Right renal pelvis (tissue), 4 donors: ENCODE data around the gene ITK. TPM values are rescaled to one million over a fixed set of nuclear protein-coding genes. Genes with fewer than 3 reads are reported as not detected.
"Not testable (repeated sequence)": the region's sequence is repeated elsewhere in the genome, so short reads cannot be mapped to it uniquely, and the experiment has no call there.

ENCODE experiments used
- DNase-seq, 4 donors: peaks; one replicate each; pipeline ENCODE4 v3.0.0-alpha.2; 2013; ENCODE audit warnings: low read depth in 4 of 4, low spot score in 3 of 4, missing footprints in 1 of 4
- polyA plus RNA-seq, 4 donors: library from polyadenylated mRNA; unstranded; fragments of 120-200 nt; gene quantifications; one replicate each; pipeline ENCODE4 v1.2.1, GENCODE V29; 2013; ENCODE audit not compliant: insufficient read length in 4 of 4

The ITK gene
- polyA plus RNA-seq, 4 donors = 0.20 to 0.47 (median 0.44) TPM

DNA sequence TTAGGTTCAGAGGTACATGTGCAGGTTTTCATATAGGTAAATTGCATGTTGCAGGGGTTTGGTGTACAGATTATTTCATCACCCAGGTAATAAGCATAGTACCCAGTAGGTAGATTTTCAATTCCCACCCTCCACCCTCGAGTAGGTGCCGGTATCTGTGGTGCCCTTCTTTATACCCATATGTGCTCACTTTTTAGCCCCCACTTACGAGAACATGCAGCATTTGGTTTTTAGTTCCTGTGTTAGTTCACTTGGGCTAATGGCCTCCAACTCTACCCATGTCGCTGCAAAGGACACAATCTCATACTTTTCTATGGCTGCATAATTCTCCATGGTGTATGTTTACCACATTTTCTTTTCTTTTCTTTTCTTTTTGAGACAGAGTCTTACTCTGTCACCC lies 21.2 kb downstream of the ITK start:
- no peak for DNase-seq

DNA sequence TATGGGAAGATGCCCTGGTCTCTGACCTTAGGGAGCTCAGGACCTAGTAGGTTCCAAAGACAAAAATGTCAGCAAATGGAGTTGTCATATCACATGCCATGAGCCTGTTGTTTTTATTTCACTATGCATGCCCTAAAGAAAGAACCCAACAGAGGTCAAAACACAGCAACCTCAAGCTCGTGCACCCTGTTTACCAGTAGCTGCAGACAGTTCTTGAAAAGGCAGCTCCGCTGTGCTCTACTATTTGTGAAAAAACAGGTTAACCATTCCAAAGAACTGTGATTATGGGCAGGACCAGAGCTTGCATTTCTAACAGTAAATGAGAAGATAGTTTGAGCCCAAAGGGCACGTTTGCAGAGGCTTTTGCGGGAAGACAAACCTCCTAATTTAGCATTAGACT lies 22.8 kb downstream of the ITK start:
- no peak for DNase-seq

DNA sequence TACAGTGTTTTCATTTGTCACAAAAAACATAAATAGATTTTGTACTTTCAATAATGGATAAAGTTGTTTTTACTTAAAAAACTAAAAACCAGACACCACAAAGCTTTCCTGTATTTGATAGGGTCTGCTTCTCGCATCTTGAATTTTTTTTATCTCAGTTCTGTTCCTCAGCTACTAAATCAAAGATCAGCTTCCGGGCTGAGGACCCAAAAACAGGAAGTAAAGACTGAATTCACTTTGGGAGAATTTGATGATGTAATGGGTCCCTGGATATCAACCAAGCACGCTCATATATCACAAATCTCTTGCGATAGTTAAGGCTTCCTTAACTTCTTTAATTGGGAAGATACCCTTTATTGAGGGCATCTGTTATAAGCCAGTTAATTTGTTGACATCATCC lies 24.1 kb downstream of the ITK start:
- no peak for DNase-seq

DNA sequence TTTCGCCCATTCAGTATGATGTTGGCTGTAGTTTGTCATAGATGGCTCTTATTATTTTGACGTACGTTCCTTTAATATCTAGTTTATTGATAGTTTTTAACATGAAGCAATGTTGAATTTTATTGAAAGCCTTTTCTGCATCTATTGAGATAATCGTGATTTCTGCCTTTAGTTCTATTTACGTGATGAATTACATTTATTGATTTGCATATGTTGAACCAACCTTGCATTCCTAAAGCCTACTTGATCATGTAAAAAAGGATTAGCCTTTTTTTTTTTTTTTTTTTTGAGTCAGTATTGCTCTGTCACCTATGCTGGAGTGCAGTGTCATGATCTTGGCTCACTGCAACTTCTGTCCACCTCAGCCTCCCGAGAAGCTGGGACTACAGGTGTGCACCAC lies 25.1 kb downstream of the ITK start:
- no peak for DNase-seq

DNA sequence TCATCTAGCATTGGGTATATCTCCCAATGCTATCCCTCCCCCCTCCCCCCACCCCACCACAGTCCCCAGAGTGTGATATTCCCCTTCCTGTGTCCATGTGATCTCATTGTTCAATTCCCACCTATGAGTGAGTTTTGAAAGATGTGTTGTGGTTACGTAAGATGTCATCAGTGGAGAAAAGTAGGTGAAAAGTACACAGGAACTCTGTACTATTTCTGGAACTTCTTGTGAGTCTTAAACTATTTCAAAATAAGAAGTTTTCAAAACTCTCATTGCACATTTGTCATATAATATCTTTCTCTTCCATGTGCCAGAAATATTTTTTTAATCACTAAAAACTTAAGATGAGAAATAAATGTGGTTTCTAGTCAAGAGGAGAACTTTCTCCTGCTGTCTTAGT lies 30.0 kb downstream of the ITK start:
- not testable (repeated sequence) for DNase-seq

DNA sequence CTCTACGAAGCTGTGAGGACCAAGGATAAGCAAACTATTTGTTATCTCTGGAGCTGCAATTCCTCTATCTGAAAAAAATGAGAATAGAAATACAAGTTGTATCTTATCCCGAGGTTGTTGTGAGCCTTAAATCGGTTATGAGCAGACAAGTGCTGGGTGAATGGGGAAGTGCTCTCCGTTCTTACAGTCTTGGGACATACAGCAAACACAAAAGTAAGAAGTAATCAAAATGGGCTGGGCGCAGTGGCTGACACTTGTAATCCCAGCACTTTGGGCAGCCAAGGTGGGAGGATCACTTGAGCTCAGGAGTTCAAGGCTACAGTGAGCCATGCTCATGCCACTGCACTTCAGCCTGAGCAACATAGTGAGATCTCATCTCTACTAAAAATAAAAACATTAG lies 31.7 kb downstream of the ITK start:
- no peak for DNase-seq

DNA sequence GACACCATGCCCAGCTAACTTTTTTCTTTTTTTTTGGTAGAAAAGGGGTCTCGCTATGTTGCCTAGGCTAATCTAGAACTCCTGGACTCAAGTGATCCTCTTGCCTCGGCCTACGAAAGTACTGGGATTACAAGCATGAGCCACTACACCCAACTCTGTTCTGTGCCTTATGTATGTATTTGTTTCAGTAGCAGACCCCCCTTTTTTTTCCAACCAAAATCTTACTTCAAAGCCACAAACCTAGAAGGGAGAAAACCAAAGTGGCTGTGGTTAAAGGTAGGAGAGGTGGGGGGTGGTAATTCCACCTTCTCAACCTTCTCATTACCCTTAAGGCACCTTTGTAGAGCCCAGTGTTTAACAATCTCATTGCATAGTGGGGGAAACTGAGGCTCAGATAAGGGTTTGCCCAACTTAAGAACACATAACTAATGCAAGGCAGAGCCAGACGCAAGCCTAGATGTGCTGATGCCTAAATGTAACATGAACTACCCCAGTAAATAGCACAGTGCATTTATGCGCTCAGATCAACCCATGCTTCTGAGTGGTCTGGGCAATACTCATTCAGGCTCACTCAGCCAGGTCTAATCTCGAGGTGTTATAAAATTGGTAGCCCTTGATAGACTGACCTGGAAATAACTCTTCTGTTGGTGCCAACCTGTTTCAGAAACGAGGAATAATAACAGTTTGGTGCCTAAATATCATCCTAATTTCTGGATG lies 33.0 kb downstream of the ITK start:
- no peak for DNase-seq

DNA sequence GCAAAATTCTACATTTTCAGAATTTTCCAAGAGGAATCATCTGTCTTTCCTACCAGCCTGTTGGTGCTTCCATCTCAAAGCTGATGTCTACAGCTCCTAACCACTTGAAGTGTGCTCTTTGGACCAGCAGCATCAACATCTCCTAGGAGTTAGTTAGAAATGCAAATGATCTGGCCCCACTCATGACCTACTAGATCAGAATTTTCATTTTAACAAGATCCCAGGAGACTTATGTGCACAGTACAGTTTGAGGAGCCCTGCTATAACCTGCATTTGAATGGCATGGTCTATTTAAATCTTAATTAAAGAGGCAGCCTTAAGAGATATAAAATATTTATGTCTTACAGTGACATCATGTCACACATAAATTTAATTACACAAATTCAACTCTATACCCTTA lies 33.8 kb downstream of the ITK start:
- no peak for DNase-seq

DNA sequence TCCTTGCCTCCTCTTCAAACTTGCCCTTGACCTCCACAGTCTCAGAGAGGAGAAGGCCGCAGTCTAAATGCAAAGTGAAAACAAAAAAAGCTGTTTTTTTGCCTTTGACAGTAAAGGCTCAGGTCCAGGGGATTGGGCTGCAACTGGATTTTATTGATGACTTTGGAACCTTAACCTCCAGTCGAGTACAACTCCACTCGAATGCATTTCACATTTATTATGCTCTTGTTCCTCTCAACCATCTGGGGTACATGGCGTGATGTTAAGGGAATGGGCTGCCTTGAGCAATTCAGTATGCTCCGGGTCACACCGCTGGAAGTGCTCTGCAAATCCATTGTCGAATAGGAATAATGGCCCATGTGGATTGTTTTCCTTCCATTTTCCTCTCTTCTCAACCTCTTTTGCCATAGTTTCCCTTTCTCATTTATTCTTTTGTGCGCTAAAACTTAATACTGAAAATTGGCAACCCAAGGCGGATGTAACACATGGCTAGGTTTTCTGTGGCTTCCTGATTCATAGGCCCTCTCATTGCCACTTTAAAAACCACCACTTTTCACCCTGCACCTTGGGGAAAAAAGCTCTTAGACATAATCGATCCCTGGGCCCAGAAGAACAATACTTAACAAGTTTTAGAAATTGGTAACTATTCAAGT lies 34.3 kb downstream of the ITK start:
- peak in 1 of 4 donors; percentile 4 for DNase-seq

DNA sequence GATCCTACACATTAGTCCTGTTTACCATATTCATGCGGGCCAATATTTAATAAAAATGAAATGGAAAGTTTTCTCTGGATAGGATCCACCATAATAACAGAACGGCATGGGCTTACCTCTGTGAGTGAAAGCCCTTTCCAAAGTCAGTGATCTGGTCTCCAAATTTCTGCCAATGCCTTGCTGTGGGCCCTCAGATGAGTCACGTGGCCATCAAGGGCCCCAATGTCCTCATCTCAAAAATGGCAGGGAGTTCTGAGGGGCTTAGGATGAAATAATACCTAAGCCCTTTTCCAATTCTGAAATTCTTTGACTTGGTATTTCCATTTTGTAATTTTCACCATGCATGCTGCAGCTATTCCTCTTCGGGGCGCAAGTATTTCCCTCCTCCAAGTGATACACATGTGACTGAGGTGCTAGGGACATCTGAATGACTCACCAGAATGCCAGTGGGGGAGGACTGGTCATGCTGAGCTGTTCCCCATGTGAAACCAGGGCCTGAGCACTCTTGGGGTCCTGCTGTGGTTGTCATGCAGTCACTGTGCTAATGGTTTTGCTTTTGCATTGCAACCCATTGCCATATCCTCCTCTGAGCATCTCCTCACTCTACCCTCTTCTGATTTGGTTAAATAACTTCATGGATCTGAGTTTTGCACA lies 35.0 kb downstream of the ITK start:
- no peak for DNase-seq

DNA sequence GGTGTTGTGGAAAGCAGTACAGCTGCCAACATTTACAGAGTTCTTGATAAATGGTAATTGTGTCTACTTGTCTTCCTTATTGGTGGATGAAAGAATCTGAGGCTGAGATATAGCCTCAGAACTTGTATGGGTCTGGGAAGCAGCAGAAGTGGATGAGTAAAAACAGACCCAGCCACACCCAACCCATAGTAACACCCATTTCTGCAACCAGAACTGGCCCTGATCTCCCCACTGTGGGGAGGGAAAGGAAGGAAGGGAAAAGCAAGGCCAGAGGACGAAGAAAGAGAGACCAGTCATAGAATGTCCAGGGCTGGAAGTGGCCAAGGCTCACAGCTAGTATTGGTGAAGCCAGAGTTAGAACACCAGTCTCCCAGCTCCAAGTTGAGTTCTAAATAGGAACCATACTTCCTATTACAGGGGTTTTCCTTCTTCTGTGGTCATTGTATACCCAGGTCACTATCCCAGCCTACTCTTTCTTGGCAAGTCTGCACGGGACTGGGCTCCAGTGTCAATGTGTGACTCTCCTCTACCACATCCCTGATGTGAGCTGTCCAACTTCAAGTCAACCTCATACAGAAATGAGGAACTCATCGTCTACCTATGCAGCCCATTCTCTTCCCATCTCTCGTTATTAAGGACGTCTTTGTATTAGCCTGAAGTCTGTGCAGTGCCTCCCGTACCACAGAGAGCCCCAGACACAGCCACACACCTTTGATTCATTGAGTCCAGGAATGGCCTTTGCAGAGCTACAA lies 35.9 kb downstream of the ITK start:
- no peak for DNase-seq

DNA sequence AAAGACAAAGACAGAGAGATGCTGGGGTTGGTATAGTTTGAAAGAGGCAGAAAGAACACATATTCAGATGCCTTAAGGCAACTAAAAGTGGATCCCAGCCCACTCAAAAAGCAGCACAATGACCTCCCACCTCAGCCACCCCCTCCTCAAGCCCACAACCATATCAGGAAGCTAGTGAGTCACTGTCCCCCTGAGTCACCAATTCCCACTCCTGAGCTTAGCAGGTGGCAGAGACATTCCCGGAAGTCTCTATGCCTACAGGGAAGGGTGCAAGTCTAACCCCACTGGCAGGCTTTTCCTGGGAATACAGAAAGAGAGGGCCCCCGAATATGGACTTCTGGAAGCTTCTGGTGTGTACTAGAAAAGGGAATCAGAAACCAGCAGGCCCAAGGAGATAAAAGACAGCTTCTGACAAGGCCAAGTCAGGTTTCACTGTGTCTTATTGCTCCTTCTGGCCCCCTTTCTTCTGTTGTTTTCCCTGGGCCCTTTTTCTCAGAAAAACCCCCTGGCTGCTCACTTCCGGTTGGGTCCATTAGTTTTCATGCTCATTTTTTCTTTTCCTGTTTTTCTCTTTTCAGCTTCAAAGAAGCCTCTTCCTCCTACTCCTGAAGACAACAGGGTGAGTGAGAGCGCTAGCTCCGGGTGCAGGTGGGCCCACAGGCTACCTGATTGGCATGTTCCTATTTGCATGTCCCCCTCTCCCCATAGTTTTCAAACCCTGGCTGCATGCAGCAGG lies 36.8 kb downstream of the ITK start:
- DNase-seq = no peak

DNA sequence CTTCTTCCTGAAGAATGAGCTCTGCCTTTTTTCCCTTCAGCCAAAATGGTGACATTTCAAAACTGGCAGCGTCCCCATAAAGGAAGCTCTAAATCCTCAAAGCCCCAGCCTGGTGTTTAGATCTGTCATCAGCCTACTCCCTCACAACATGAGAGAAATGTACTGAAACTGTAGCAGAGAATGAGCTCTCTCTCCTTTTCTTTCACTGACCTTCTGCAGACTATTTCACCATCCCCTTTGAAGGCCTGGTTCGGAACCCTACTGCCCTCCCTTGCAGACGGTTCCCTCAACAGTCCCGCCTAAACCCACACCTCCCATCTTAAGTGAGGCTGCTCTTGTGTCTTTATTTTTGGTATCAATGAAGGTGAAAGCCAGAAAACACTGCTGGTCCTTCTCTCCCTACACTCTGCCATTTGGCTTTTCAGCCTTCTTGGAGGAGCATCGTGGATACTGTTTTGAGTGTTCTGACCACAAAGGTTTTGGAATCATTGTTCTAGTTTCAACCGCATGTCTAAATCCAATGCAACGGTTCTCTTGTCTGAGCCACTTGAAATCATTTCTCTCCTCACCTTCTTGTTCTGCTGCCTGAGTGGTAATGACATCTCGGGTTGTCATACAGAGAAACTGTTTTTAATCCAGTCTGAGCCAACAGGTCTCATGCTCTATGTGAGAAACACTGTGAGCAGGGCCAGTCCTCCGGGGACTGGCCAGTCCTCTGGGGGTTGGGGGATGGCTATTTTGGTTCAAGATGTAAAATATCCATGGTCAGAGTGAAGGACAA lies 39.0 kb downstream of the ITK start:
- no peak for DNase-seq

DNA sequence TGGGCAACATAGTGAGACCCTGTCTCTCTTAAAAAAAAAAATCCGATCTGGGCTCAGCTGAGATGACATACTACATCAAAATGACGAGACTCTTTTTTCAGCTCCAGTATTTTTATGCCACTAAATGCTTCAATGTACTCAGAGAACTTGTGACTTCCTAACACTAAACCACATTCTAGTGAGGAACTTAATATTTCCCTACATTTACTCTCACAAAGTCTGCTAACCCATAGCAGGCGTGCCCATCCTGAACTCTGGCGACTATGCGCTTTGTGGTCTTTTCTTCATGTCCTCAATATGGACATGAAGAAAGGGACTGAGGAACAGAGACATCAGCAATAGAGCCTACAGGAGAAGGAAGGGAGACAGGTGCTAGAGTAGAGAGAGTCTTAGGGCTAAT lies 41.3 kb downstream of the ITK start:
- no peak for DNase-seq

DNA sequence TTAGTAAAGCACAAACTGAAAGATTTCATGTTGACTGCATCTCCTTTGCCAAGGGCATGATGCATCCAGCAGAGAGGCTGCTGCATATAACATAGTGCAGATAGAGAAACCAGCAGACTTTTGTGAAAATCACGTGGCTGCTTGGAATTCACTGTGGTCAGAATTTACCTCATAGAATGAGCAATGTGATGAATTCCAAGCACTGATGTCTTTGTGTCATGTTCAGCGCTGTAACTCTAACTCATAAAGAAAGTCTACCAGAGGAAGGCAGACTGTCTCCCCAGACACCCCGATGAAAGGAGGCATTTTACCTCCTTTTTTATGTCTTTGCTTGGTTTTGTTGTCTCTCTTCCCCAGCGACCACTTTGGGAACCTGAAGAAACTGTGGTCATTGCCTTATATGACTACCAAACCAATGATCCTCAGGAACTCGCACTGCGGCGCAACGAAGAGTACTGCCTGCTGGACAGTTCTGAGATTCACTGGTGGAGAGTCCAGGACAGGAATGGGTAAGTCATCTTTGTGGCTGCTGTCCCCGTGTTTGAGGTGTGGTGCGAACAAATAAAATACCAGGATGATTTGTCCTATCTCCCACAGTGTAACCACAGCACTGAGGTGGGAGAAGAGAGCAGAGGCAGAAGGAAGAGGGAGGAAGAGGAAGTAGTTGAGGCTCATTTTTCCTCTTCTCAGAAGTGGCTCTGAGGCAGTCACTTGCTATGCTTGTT lies 42.0 kb downstream of the ITK start:
- no peak for DNase-seq

DNA sequence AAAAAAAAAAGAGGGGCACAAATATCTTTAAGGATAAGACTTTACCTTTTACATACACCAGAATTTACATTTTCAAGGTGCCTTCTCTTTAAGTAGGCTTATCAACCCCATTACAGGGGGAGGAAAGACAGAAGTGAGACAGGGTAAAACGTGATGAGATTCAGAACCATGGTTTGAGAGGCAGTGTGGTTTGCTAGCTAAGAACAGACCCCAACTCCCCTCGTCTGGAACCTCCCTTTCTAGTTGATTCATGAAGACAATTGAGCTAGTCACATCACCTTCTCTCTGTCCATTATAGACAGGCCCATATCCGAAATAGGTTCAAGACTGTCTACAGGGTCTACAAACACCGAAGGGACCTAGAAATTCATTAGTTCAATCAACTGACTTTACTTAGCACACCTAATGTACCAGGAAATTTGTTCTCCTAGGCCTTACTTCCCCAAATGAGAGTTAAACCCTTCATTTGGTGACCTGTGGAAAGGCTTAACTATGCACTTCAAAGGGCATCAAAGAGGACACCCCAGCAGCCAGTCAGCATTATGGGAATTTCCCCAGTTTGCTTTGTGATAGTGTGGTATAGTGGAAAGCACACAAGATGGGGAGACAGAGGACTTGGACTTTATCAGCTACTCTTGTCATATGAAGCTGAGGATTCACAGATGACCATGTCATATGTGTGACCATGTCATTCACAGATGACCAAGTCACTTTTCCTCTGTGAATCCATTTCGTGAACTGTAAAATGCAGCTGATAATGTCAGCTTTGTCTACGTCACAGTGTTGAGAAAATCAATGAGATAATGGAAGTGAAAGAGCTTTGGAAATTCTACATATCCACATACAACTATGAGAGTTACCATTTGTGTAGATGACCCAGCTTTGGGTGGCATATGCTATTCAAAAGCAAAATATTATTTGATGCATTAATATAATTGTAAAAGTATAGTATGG lies 45.1 kb downstream of the ITK start:
- DNase-seq = no peak

DNA sequence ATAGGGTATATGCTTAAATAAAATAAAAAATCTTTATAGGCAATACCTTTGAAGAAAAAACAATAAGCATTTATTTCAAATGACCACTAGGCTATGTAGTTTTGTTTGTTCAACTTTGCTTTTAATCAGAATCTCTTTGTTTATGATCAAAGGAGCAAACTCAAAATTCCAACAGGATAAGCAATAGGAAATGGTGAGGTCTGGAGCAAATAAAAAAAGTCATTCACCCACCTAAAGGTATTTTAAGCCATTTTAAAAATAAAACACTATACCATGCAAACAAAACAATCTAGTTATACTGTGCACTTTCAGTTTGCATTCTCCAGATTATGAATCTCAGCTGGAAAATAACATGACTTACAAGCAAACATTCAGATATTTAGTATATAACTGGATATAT lies 50.0 kb downstream of the ITK start:
- DNase-seq = no peak

DNA sequence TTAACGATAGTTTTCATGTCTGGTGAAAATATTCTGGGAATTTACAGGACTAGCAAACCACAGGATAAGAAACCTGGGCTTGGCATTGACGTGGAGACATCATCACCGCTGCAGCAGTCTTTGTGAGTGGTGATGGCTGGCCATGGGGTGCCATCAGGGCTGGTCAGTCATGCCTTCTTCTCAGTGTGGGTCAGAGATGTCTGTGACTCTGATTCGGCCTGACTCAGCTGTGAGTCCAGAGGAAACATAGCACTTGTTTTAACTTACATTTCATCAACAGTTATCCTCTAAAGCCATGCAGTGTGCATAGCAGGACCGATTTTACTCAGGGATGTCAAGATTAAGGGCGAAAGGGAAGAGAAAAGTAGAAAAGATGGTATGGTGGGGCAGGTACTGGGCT lies 52.1 kb downstream of the ITK start:
- DNase-seq = no peak
